Measurements from ENCODE around the gene SLC25A5. TPM values are rescaled to one million over a fixed set of nuclear protein-coding genes. Genes with fewer than 3 reads are reported as not detected.

SLC25A5 gene
- total RNA-seq, 1 experiment from 2014 or later = 454 TPM

- Mint-ChIP-seq H3K4me1 (no peaks in the 10 kb centered on the region), H3K27me3 (ENCODE audit: low read depth) (no peaks in the 10 kb centered on the region), H3K4me3 (no peak overlapping the region), H3K9me3 (peaks cover 69 to 74% of the 10 kb centered on the region in 2 experiments), H3K36me3 (ENCODE audit: insufficient read depth in 1 of 3, low read depth in 3 of 3) (peaks cover 8 to 31% (median 10%) of the 10 kb centered on the region in 3 experiments; a peak in 6 of 7 replicates), H3K27ac (no peak overlapping the region)
- Histone ChIP-seq H3K4me1 (ENCODE audit: insufficient read depth, low read length) (no peaks in the 10 kb centered on the region), H2BK5ac (ENCODE audit: insufficient read length, low read length) (no peak overlapping the region), H4K20me1 (ENCODE audit: control insufficient read depth, insufficient read depth, insufficient read length) (no peaks in the 10 kb centered on the region), H2BK20ac (ENCODE audit: low read depth, low read length, poor library complexity, severe bottlenecking) (no peak overlapping the region), H2AK5ac (ENCODE audit: insufficient read length, low read length) (no peak overlapping the region), H3K79me2 (ENCODE audit: insufficient read depth, low read length) (no peaks in the 10 kb centered on the region), H3K23ac (ENCODE audit: insufficient read length, low read depth, low read length) (no peak overlapping the region), H3T11ph (ENCODE audit: low read length) (no peak overlapping the region), H3K4ac (ENCODE audit: low read depth, low read length) (no peak overlapping the region), H4K8ac (replicated peaks; ENCODE audit: insufficient read length, low read depth, low read length) (no peak overlapping the region), H2AFZ (ENCODE audit: low read length) (no peak overlapping the region), H3K27me3 (ENCODE audit: insufficient read depth, low read length) (no peaks in the 10 kb centered on the region), H2BK12ac (ENCODE audit: insufficient read length, low read depth, low read length) (no peak overlapping the region), H3K9me3 (ENCODE audit: control insufficient read depth, low read depth, low read length) (peaks cover 44% of the 10 kb centered on the region), H3K27ac (ENCODE audit: insufficient read length, low read depth, low read length) (no peak overlapping the region), H2BK15ac (ENCODE audit: low read depth, low read length) (no peak overlapping the region), H4K91ac (ENCODE audit: insufficient read length, low read depth, low read length) (no peak overlapping the region), H3K56ac (ENCODE audit: insufficient read length, low read depth, low read length) (no peak overlapping the region), H3K79me1 (ENCODE audit: insufficient read depth, low read depth, low read length, poor library complexity, severe bottlenecking) (no peaks in the 10 kb centered on the region), H3K4me2 (ENCODE audit: insufficient read depth, insufficient read length, low read length) (no peak overlapping the region), H3K9ac (ENCODE audit: extremely low read depth, insufficient read length, low read length) (no peak overlapping the region), H4K5ac (ENCODE audit: insufficient read length, low read depth, low read length) (no peak overlapping the region), H3K18ac (ENCODE audit: insufficient read length, low read depth, low read length) (no peak overlapping the region), H3K23me2 (ENCODE audit: insufficient read length, low read depth, low read length, poor library complexity, severe bottlenecking) (no peaks in the 10 kb centered on the region), H2BK120ac (ENCODE audit: low read depth, low read length, poor library complexity, severe bottlenecking) (no peak overlapping the region), H3K14ac (ENCODE audit: insufficient read depth, low read length) (no peak overlapping the region)
- no peak for DNase-seq
- no CpG with 5 or more reads among the region's 4 CpGs for WGBS (ENCODE audit: extremely low coverage, insufficient read length, low lambda C conversion rate)
- no peak for TF ChIP-seq CTCF (conservative IDR thresholded peaks at IDR 0.05)
Observed at GRCh38 chrX:119453202-119453601, 15.0 kb upstream of the SLC25A5 start.
